Adrenal gland (tissue), 12 donors: ENCODE measurements around the gene SEMA7A. TPM values are rescaled to one million over a fixed set of nuclear protein-coding genes. Genes with fewer than 3 reads are reported as not detected.
A peak's percentile ranks its signal among the peaks of the same experiment; 100 is the strongest.

Source experiments
- DNase-seq, 7 donors: peaks; one replicate each; pipeline ENCODE4 v3.0.0-alpha.2; 2019 to 2020
- H3K27ac ChIP-seq, 5 donors: fragments of 200-600 bp; sonication (generic) in 4 of 5; 1 replicate in 3 of 5; 2 replicates in 2 of 5; pipeline versions ENCODE4 v1.5.1 to v1.8.0; 2016 to 2020; ENCODE audit warnings: mild to moderate bottlenecking in 1 of 5
- H3K27me3 ChIP-seq: fragments of 200-600 bp; 2 replicates; pipeline ENCODE4 v1.8.0; 2021
- H3K36me3 ChIP-seq, 2 donors: fragments of 200-600 bp; replicated peaks in 1 of 2; 1 replicate in 1 of 2; 2 replicates in 1 of 2; pipeline versions ENCODE4 v1.5.1 to v1.8.0; 2018 to 2022
- H3K4me1 ChIP-seq, 2 donors: fragments of 200-600 bp; replicated peaks in 1 of 2; 1 replicate in 1 of 2; 2 replicates in 1 of 2; pipeline versions ENCODE4 v1.5.1 to v1.8.0; 2018 to 2021
- H3K4me3 ChIP-seq, 4 donors: fragments of 200-600 bp; sonication (generic) in 3 of 4; one replicate each; pipeline ENCODE4 v1.5.1; 2016 to 2018
- H3K9me3 ChIP-seq, 3 donors: fragments of 200-600 bp; sonication (generic) in 1 of 3; replicated peaks in 1 of 3; 1 replicate in 2 of 3; 2 replicates in 1 of 3; pipeline versions ENCODE4 v1.5.1 to v1.8.0; 2016 to 2021
- POLR2A ChIP-seq, 2 donors: fragments of 450-650 bp; IDR thresholded peaks; one replicate each; pipeline ENCODE4 v1.6.1; 2017; ENCODE audit warnings: antibody characterized with exemption in 2 of 2, mild to moderate bottlenecking in 2 of 2, moderate library complexity in 1 of 2
- WGBS, 4 donors: extraction: QIAGEN DNeasy Blood & Tissue Kit in 2 of 4; methylation state at CpG; one replicate each; pipeline versions ENCODE4 v1.1.5 to v1.1.7; 2013 to 2017; 5-methylcytosine and 5-hydroxymethylcytosine counted together
- intact Hi-C, 2 donors: fragments of 100-400 bp; cut with DNase I; formaldehyde crosslinking; loops; one replicate each; pipeline versions ENCODE4 v1.14.1 to v1.15.0; 2022 to 2023
- polyA plus RNA-seq, 3 donors: library from polyadenylated mRNA; stranded (reverse); fragments of 200-250 nt in 2 of 3; fragments of 350-450 nt in 1 of 3; fragmentation: Illumina TruSeq in 1 of 3; extraction: RNeasy Lipid Tissue Mini Kit (QIAGEN cat#74804) in 1 of 3; gene quantifications; one replicate each; pipeline ENCODE4 v1.2.3, GENCODE V29; 2013 to 2014
- total RNA-seq, 9 donors: library from RNA; depleted of rRNA in 4 of 9; stranded (reverse); fragments of >200 nt in 4 of 9; fragments of 120-200 nt in 1 of 9; fragmentation: NEBNext Ultra II Directional in 1 of 9; extraction: Animal tissue kit (Norgen Biotek cat#: 25700) in 1 of 9; gene quantifications; one replicate each; pipeline versions ENCODE4 v1.1.0 to v1.2.4, GENCODE V29; 2013 to 2023
- TF ChIP-seq, protein P1 (sequence below), 6 experiments: fragments of 450-650 bp in 4 of 6; fragments of 200-600 bp in 2 of 6; sonication (generic) in 1 of 6; IDR thresholded peaks; 1 replicate in 5 of 6; 2 replicates in 1 of 6; pipeline versions ENCODE4 v1.5.1 to v1.8.0; 2016 to 2021; ENCODE audit warnings: antibody characterized with exemption in 6 of 6, mild to moderate bottlenecking in 2 of 6, moderate library complexity in 1 of 6
- donor health status: healthy with polysubstance abuse.
- donor health status: Bipolar disorder and iron deficiency.
- donor health status: DM: yes; HTN: yes; CAD: no.
- donor health status: DM: no; HTN: no; CAD: no.
- donor health status: DM: no; HTN: no; CAD: no.
- donor health status: DM: yes; HTN: yes; CAD: no.

Gene SEMA7A
- total and polyA plus RNA-seq, 12 donors = 1.3 to 32.0 (median 3.7) TPM

DNA sequence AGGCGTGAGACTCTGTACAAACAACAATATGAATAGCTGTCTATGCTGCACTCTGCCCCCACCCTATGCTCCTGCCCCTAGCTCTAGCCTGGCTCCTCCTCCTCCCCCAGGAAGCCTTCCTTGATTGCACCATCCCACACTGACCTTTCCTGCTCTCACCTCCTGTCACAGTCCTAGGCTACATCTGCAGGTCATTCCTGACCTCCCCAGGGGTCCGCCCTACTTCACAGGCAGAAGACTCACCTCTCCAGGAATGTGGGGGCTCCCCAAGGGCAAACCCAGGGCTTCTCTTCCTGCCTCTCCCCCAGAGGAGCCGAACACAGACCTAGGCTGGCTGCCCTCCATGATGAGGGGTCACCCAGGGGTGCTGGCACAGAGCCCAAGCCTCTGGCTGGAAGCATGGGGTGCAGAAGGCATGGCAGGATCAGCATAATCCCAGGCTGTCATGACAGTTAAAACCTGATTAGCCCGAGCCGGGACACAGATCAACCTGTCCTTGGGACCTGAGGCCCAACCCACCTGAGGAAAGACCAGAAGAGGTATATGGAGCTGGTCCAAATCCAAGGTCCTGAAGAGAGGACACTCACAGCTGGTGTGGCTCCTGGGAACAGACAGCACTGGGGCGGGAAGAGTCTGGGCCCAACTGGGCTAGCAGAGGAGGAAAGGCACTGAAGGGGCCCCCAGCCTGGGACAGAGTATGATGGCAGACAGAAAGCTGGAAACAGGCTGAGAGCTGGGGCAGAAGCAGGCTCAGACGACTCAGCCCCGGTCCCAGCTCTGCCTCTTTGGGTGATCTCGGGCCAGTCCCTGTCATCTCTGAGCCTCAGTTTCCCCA is 5.9 kb downstream of the SEMA7A start:
- H3K36me3 ChIP-seq = no peaks in the 10 kb centered on the region
- no peaks in the 10 kb centered on the region for H3K9me3 ChIP-seq
- no peak for TF ChIP-seq POLR2A (IDR thresholded peaks at IDR 0.05)
- TF ChIP-seq, protein P1, sequence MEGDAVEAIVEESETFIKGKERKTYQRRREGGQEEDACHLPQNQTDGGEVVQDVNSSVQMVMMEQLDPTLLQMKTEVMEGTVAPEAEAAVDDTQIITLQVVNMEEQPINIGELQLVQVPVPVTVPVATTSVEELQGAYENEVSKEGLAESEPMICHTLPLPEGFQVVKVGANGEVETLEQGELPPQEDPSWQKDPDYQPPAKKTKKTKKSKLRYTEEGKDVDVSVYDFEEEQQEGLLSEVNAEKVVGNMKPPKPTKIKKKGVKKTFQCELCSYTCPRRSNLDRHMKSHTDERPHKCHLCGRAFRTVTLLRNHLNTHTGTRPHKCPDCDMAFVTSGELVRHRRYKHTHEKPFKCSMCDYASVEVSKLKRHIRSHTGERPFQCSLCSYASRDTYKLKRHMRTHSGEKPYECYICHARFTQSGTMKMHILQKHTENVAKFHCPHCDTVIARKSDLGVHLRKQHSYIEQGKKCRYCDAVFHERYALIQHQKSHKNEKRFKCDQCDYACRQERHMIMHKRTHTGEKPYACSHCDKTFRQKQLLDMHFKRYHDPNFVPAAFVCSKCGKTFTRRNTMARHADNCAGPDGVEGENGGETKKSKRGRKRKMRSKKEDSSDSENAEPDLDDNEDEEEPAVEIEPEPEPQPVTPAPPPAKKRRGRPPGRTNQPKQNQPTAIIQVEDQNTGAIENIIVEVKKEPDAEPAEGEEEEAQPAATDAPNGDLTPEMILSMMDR (IDR thresholded peaks at IDR 0.05) = no peak
- peaks cover 8 to 20% of the 10 kb centered on the region in 2 donors for H3K4me1 ChIP-seq
- WGBS, 4 donors = 75 to 85% (median 79%) methylated on average over 7 to 9 of the region's 9 CpGs
- H3K27ac ChIP-seq = no peak overlapping the region
- intact Hi-C loops = no loop called here
- DNase-seq = peak in 1 of 7 donors; percentile 22
- H3K27me3 ChIP-seq = no peaks in the 10 kb centered on the region
- H3K4me3 ChIP-seq = no peak overlapping the region

DNA sequence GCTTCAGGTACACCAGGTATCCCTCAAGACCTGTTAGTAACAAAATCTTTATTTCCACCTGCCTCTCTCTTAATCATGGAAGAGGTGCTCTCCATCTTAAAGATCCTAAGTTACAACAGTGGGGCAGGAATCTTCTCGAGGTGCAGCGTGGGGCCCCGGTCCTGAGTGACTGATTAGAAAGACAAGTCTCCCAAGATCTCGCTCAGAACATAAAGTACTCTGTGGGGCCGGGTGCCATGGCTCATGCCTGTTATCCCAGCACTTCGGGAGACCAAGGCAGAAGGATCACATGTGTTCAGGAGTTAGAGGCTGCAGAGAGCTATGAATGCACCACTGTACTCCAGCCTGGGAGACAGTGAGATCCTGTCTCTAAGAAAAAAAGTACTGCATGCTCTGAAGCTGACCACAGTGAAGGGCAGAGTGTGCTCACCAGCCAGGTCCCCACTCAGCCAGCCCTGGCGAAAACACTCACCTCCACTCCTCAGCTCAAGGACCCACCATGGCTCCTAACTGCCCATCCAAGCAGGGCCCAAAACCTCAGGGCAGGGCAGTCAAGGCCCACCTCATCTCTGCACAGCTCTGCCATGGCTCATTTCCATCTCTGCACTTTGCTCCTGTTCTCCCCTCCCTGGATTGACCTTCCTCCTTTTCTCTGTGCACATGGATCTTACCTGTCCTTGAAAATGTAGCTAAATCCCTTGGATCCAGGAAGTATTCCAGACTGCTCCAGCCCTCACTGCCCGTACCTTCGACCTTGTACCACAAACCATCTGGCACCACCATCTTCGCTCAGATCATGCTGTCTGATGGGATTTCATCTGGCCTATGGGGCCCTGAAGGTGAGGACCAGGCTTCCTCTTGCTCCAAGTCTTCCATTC is 7.1 kb downstream of the SEMA7A start:
- H3K36me3 ChIP-seq = no peaks in the 10 kb centered on the region
- H3K4me1 ChIP-seq = peaks cover 0 to 15% of the 10 kb centered on the region in 2 donors
- no peak overlapping the region for H3K4me3 ChIP-seq
- intact Hi-C loops = no loop called here
- H3K9me3 ChIP-seq = no peaks in the 10 kb centered on the region
- 84 to 86% (median 84%) methylated on average over 7 to 10 of the region's 10 CpGs for WGBS, 4 donors
- no peak for DNase-seq
- no peak overlapping the region for H3K27ac ChIP-seq
- no peaks in the 10 kb centered on the region for H3K27me3 ChIP-seq
- TF ChIP-seq POLR2A (IDR thresholded peaks at IDR 0.05) = no peak
- TF ChIP-seq, protein P1 (IDR thresholded peaks at IDR 0.05) = no peak

DNA sequence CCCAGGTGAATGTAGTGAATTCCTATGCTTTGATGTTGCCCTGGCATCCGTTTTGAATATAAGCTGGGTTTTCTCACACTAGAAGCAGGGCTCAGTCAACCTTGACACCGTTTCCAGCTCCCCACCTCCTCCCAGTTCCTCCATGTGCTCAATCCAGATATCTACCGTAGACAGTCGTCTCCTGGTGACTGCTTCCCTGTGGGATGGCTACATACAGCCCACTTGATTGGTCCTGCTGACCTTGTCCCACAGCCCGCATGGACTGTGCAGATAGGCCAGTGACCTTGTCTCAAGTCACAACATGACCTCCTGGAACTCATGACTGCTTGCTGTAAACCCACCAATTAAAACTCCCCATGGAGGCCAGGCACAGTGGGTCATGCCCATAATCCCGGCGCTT is 8.1 kb downstream of the SEMA7A start:
- Histone ChIP-seq H3K4me3 (no peak overlapping the region), H3K9me3 (no peaks in the 10 kb centered on the region), H3K27ac (no peak overlapping the region), H3K4me1 (peaks cover 3 to 21% of the 10 kb centered on the region in 2 donors), H3K27me3 (no peaks in the 10 kb centered on the region), H3K36me3 (no peaks in the 10 kb centered on the region)
- intact Hi-C loops = no loop called here
- 42 to 69% (median 57%) methylated on average over 3 to 7 of the region's 7 CpGs for WGBS, 4 donors
- TF ChIP-seq, protein P1 (IDR thresholded peaks at IDR 0.05) = no peak
- TF ChIP-seq POLR2A (IDR thresholded peaks at IDR 0.05) = no peak
- DNase-seq = no peak

DNA sequence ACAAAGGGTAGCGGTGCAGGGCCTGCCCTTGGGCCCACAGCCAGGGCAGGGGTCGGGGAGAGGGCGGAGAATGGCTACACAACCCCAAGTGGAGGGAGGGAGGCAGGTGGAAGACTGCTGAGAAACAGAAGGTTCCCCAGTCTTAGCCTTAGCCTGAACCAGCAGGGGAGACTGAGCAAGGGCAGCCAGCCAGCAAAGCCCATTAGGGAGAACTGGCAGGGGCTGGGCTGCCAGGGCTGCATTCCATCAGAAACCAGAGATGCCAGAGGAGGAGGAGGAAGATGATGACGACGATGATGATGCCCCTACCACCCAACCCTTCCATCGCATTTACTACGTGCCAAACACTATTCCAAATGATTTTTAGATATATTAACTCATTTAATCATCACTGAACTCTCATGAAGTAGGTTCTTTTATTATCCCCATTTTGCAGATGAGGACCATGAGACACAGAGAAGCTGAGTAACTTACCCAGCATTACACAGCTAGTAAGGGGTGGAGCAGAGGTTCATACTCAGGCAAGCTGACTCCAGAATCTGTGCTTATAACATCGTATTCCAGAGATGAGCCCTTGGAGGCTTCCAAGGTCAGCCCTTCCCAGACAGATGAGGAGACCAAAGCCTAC is 8.7 kb downstream of the SEMA7A start:
- no peak for DNase-seq
- no peaks in the 10 kb centered on the region for H3K27me3 ChIP-seq
- H3K4me3 ChIP-seq = no peak overlapping the region
- no peaks in the 10 kb centered on the region for H3K36me3 ChIP-seq
- H3K9me3 ChIP-seq = no peaks in the 10 kb centered on the region
- peaks cover 6 to 27% of the 10 kb centered on the region in 2 donors for H3K4me1 ChIP-seq
- intact Hi-C loops = no loop called here
- TF ChIP-seq, protein P1 (IDR thresholded peaks at IDR 0.05) = no peak
- no peak for TF ChIP-seq POLR2A (IDR thresholded peaks at IDR 0.05)
- WGBS, 4 donors = 78 to 92% (median 83%) methylated on average over 7 to 8 of the region's 8 CpGs
- H3K27ac ChIP-seq = no peak overlapping the region
